CD4-positive, alpha-beta T cell treated with Interleukin-17A for 4 hours (primary cell): Measurements from ENCODE around the gene LSR.

Source experiments
- DNase-seq: peaks from one replicate; pipeline ENCODE4 v3.0.0-alpha.2; 2020; ENCODE audit warnings: mixed read lengths

LSR gene

DNA sequence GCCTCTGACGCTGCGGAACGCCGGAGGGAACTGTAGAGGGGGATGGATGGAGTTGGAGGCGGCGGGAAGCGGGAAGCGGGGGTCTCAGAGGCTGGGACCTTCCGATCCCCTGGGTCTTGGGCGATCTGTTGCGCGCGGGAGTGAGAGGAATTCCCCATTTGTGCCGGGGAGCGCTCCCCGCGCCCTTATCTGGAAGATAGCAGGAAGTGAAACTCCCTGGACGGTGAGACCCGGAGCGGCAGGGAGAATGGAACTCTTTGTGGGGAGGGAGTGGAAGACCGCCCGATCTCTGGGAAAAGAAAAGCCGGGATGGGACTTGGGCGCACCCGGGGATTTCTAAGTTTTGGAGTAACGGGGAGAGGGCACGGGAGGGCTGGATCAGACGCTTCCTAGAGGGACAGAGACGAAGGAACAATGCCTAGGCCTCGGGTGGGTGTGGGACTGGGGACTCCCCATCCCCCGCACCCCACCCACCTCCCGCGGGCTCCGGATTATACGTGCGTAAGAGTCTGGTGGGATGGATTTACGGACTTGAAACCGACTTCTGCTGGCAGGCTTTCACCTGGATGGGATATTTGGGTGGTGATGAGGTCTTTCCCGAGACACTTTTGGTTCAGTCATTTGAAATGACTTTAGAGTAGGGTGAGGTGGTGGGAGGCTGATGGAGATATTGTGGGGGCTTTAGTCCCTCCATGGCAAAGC lies 495 bp downstream of the LSR start:
- DNase-seq: no peak

DNA sequence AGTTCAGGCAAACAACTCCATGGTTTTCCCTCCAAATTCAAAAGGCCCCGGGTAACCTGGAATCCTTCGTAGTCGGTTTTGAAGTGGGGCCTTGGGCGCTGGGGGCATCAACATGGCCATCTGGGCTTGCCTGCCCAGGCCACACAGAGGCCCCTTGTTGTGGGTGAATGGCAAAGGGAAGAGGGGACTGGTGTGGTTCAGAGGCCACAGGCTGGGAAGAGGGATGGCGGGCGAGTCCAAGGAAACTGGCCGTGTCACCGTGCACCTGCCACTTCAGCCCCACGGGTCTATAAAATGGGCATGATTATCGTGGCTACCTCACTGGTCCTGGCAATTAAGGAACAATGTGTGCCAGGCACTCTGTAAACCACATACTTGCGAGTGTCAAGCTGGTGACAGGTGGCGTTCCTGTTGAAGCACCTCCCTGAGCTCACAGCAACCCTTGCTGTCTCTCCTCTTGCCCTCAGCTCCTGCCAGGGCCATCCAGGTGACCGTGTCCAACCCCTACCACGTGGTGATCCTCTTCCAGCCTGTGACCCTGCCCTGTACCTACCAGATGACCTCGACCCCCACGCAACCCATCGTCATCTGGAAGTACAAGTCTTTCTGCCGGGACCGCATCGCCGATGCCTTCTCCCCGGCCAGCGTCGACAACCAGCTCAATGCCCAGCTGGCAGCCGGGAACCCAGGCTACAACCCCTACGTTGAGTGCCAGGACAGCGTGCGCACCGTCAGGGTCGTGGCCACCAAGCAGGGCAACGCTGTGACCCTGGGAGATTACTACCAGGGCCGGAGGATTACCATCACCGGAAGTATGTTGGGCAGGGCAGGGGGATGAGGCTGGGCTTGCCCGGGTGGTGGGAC lies 1.3 kb downstream of the LSR start:
- no peak for DNase-seq

DNA sequence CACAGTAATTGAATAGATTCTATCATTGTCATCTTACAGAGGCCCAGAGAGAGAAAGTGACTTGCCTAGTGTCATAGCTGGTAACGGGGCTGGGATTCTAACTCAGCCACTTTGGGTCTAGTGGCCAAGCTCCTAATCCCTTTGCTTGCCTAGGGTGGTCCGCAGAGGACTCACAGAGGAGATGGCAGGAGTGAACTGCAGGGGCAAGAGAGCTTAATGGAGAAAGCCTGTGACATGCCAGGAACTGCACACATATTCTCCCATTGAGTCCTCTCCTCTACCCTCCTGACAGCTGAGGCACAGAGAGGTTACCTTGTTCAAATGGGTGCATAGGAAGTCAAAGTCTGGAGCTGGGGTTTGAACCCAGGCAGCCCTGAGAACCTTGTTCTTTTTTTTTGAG lies 2.7 kb downstream of the LSR start:
- DNase-seq: no peak

DNA sequence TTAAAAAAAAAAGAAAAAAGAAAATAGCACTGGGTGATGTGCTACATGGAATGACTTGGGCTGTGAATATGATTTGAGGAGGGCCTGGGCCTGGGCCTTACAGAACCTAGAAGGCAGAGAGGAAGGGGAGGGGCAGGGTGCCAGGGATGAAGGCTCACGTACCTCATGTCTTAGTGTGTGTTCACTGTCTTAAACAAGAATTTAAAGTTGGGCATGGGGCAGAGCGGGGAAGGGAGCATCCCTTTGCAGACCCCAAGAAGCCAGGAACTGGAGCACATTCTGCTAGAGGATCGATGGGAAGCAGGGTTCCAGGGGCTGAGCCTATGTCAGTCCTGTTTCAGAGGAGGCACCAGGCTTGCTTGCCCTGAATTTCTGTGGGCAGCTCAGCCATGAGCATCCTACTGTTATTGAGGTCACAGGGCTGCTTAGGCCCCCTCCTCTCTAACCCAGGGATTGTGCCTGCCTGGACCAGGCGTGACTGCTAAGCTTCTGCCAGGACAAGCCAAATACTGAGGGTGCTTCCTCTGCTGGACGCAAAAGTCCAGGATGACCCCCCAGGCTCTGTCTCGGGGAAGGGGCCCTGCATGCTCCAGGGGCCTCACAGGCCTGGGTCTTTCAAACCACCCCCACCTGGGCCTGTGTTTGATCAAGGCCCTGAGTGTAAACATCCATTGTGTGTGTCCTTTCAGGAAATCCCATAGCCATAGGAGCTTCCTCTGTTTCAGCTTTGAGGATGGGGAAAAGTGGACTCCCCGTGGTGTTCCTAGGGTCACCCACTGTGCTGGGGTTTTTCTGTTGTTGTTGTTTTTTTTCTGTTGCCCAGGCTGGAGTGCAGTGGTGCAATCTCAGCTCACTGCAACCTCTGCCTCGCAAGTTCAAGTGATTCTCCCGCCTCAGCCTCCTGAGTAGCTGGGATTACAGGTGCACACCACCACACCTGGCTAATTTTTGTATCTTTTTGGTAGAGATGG lies 4.8 kb downstream of the LSR start:
- no peak for DNase-seq

DNA sequence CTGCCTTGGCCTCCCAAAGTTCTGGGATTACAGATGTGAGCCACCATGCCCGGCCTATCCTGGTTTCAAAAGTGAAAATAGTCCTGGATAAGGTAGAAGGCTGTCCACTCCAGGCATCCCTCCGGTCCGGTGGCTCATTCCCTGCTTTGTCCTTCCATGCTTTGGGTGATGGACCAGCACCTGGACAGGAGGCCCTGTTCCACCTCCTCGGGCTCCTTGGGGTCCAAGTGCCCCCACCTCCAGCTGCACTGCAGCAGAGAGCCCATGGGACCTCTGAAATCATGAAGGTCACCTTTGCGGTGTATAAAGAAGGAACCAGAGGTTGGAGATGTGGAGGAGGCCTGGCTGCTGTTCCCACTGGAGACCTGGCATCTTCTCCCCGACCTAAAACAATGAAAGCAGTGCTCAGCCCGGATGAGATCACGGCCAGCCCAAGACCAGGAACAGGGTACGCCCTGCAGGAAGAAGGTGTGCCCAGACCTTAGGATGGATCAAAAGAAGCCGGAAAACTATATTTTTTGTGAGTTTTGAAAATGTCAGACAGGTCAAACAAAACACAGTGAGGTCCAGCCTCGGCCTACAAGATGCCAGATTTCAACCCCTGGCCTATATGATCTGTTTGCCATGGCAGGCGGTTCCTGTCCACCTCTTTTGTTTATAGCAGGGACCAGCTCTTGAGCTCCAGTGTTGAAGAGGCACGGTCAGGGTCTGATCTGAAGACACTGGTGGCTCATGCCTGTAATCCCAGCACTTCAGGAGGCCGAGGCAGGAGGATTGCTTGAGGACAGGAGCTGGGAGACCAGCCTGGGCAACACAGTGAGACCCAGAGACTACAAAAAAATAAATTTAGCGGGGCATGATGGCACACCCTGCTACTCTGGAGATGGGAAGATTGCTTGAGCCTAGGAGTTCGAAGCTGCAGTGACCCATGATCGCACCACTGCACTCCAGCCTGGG lies 5.8 kb downstream of the LSR start:
- no peak for DNase-seq

DNA sequence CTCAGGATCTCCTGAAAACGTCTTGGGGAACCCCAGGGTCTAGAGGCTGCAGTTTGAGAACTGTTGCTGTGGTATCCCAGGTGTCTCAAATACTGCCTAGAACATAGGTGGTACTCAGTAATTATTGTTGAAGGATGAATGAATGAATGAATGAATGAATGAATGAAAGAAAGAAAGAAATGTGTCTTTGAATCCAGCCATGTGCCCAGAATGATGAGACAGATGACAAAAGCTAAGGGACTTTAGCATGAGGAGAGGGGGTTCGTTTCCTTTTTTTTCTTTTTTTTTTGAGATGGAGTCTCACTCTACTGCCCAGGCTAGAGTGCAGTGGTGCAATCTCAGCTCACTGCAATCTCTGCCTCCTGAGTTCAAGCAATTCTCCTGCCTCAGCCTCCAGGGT lies 7.8 kb downstream of the LSR start:
- DNase-seq: no peak

DNA sequence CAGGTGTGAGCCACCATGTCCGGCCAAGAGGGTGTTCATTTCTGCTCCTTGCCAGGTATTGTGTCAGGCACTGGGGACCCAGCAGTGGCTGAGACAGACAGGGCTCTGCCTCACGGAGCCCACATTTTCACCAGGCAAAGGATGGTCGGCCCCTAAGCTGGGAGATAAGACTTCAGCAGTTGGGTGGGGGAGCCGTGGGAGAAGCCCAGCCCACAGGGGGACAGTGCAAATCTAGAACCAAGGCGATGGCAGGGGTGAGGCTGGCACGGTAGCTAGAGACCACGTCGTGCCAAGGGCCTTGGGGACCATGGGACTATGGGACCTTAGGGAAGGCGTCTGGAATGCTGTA lies 8.3 kb downstream of the LSR start:
- no peak for DNase-seq

DNA sequence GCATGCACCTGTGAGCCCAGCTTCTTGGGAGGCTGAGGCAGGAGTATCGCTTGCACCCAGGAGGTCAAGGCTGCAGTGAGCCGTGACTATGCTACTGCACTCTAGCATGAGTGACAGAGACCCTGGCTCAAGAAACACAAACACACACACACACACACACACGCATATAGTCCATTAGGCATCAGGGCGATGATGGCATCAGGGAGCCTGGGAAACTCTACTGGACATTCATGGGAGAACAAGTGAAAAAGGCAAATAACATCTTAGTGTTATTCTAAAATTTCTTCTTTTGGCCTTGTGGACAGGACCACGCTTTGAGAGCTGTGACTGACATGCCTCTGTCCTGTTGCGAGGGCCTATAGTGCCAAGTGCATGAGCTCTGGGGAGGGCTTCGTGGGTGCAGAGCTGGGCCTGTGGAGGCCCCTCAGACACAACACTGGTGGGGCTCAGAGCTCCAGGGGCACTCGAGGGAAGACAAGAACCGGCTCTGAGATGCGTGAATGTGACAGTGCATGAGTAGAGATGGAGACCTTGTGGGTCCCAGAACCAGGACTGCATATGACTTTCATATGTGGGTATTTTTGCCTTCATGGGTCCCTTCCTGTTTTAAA lies 12.0 kb downstream of the LSR start:
- DNase-seq: no peak

DNA sequence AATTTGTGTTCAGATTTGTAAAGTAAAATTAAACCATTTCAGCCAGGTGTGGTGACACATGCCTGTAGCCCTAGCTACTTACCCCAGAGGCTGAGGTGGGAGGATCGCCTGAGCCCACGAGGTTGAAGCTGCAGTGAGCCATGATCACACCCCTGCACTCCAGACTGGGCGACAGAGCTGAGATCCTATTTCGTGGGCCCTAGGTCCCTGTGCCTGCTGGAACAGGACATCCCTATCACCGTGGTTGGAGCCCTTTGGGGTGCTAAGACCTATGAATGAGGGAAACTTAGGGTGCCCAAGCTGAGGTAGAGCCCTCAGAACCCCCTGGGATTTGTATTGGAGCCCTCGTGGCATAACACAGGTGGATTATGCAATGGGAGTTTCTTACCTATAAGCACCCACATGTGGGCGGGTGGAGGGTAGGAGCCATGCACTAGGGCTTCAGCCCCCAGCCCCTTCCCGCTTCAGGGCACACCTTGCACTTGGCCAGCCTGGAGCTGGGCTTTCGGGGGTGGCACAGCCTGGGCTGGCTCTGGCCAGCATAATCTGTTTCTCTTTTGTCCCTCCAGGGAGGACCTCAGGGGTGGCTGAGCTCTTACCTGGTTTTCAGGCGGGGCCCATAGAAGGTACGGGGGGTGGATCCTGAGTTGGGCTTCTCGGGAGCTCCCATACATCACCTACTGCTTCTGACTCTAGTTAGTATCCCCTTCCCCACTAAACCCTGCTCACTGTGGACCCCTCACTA lies 12.7 kb downstream of the LSR start:
- no peak for DNase-seq

DNA sequence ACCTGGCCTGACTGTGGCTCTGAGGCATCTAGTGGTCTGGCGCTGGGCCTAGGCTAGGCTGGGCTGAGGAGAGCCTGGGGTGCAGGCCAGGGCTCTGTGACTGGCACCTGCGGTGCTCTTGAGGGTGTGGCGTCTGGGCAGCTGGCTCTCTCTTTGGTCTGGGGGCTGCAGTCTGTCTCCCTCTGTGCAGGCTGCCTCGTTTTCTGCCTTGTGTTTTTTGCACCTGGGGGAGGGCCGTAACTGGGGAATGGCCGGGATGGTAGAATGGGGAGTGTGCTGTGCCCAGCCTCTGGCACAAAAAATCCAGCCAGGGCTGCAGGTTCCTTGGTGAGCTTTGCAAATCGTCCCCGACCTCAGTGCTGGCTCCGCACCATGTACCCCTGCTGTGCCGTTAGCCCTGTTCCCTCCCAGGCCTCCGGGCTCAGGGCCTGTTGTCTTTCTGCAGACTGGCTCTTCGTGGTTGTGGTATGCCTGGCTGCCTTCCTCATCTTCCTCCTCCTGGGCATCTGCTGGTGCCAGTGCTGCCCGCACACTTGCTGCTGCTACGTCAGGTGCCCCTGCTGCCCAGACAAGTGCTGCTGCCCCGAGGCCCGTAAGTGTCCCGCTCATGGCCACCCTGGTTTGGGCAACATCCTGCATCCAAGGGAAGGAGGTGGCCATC lies 13.4 kb downstream of the LSR start:
- no peak for DNase-seq

DNA sequence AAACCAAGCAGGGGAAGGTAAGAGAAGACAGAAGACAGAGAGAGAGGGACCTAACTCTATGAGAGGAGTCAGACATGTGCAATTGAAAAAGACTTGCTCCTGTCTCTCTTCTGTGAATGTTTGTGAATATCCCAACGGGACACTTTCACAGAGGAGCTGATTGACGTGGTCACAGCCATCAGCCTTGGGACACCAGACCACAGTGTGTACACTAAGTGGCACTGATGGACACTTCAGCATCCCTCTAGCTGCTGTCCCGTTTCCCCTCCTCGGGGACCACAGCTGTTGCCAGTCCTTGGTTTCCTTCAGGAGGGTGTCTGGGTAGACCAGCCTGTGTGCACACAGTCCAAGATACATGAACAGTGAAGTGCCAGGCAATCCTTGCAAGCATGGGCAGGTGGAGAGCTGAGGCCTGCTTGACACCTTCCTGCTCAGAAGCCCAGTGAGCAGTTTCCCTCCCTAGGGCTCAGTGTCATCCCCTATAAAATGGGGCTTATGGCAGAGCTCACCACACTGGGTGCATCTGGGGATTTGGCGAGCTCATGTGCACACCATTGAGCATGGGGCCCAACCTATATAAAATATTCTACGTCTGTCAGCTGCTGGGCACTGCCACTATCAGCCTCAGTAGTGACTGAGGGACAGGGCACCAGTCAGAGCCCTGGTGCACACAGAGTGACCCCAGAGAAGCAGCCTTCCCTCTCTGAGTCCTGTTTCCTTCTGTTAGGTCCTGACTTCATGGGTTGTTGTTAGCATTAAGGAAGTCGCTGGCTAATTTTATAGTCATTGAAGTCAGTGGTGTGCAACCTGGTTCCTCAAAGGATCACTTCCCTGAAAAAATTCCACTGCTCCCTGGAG lies 15.7 kb downstream of the LSR start:
- DNase-seq: no peak

DNA sequence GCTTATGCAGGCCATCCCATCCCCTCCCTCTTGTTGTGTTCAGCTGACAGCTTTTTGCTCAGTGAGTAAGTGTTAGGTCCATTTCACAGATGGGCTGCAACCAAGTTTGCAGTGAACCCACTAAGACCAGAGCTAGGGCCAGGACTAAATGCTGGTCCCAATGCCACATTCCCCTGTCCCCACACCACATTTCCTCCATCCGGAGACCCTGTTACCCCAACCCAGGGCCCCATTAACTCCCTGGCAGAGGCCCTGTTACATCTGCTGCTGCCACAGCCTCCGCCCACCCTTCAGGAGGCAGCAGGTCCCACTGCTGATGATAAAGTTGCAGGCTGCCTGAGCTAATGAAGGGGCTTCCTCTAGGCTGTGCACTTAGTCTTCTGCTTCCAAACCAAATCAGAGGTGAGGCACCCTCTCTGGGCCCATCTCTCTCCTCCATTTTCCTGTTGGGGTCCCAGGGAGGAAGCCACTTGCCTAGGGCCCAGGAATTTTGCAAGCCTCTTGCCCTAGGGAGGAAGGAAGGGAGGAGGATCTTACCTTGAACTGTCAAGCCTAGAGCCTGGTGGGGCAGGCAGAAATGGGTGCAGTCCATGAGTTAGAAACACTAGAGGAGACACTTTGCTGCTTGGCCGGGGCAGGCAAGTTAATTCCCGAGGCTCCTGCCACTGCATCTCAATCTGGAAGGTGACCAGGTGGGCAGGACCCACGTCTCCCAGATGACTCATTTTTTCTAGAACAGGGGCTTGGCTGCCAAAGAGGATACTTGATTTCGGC lies 16.5 kb downstream of the LSR start:
- DNase-seq: no peak

DNA sequence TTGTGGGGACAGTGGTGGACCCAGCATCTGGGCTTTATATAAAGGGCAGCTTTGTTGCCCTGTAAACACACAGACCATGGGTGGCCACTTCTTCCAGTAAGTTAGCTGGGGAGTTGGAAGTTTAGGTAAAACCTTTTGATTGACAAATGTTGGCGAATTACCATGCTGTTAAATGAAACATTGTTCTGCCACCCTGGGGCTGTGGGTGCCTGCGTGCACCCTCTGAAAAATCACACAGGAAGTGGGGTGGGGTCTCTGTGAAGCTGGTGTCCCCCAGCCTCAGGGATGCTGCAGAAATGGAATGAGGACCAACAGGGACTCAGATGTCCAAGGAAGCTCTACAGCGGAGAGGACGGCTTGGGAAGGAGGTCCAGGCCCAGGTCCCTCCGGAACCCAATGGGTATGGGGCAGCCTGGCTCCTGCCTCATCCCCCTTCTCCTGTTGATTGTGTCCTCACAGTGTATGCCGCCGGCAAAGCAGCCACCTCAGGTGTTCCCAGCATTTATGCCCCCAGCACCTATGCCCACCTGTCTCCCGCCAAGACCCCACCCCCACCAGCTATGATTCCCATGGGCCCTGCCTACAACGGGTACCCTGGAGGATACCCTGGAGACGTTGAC lies 17.2 kb downstream of the LSR start:
- DNase-seq: no peak

DNA sequence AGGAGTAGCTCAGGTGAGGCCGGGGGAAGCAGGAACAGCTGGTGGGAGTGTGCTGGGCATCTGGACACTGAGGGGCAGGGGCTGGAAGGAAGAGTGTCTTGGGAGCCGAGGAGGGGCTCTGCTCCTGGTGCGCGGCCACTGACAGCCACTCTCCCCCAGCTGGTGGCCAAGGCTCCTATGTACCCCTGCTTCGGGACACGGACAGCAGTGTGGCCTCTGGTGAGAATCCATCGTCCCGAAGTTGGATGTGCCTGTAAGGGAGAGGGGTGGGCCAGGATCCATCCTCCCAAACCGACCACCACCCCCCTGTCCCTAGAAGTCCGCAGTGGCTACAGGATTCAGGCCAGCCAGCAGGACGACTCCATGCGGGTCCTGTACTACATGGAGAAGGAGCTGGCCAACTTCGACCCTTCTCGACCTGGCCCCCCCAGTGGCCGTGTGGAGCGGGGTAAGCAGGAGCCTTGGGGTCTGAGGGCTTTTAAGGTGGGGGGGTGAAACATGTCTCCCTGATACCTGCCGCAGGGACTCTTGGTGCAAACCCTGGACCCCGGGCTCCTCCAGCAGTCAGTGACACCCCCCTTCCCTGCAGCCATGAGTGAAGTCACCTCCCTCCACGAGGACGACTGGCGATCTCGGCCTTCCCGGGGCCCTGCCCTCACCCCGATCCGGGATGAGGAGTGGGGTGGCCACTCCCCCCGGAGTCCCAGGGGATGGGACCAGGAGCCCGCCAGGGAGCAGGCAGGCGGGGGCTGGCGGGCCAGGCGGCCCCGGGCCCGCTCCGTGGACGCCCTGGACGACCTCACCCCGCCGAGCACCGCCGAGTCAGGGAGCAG lies 17.9 kb downstream of the LSR start:
- no peak for DNase-seq

DNA sequence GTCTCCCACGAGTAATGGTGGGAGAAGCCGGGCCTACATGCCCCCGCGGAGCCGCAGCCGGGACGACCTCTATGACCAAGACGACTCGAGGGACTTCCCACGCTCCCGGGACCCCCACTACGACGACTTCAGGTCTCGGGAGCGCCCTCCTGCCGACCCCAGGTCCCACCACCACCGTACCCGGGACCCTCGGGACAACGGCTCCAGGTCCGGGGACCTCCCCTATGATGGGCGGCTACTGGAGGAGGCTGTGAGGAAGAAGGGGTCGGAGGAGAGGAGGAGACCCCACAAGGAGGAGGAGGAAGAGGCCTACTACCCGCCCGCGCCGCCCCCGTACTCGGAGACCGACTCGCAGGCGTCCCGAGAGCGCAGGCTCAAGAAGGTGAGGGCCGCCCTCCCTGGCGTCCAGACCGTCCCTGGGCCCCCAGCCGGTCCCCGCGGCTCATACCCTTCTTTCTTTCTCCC lies 18.6 kb downstream of the LSR start:
- peak; percentile 59 for DNase-seq

DNA sequence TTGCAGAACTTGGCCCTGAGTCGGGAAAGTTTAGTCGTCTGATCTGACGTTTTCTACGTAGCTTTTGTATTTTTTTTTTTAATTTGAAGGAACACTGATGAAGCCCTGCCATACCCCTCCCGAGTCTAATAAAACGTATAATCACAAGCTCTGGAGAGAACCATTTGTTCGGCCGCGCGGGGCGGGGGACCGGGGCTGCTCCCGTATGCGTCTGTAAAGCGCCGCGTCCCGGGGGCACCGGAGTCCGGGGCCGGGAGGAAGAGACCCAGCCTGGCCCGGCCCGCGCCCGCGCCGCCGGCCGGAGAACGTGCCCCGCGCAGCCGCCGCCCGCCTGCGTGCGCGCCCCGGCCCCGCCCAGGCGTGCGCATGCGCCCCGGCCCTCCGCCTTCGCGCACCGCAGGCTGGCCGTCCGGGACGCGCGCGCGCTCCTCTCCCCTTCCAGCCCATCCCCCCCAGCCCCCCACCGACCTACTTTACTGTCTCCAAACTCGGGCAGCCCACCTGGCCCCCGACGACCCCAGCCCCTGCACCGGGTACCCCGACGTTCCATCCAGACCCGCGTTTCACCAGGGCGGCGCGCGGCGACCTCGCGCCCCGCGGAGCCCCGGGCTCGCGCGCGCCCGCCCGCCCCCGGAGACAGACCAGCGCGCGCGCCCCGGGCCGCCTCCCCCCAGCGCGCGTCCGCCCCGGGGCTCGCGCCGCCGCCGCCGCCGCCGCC lies 19.2 kb downstream of the LSR start:
- DNase-seq: peak; percentile 81
